GM23338 (cell line): ENCODE results near the gene ACAP1. TPM values are rescaled to one million over a fixed set of nuclear protein-coding genes. Genes with fewer than 3 reads are reported as not detected.

ENCODE experiments used
- ATAC-seq: fragments of 200-7000 bp; cut with Tn5 transposase; 3 replicates; pipeline ENCODE4 v1.9.1; 2020
- DNase-seq: peaks from one replicate; pipeline ENCODE4 v3.0.0-alpha.2; 2015; ENCODE audit warnings: low spot score
- H2AFZ ChIP-seq: fragments of 200-600 bp; sonication (generic); 2 replicates; pipeline ENCODE4 v1.8.0; 2016; ENCODE audit warnings: antibody characterized with exemption, mild to moderate bottlenecking, moderate library complexity
- H3F3A ChIP-seq: fragments of 200-600 bp; sonication (generic); replicated peaks from 2 replicates; pipeline ENCODE4 v1.8.0; 2017; ENCODE audit warnings: antibody characterized with exemption, mixed run types, low read depth
- H3K27ac ChIP-seq: fragments of 200-600 bp; sonication (generic); 2 replicates; pipeline ENCODE4 v1.6.1; 2016; ENCODE audit warnings: low read depth
- H3K27me3 ChIP-seq: fragments of 200-600 bp; sonication (generic); 2 replicates; pipeline ENCODE4 v1.8.0; 2016; ENCODE audit warnings: mild to moderate bottlenecking, mixed run types, moderate library complexity; ENCODE audit not compliant: insufficient read depth
- H3K36me3 ChIP-seq: fragments of 200-600 bp; sonication (generic); 2 replicates; pipeline ENCODE4 v1.8.0; 2016; ENCODE audit warnings: mild to moderate bottlenecking; ENCODE audit not compliant: insufficient read depth
- H3K4me1 ChIP-seq: fragments of 200-600 bp; sonication (generic); 2 replicates; pipeline ENCODE4 v1.8.0; 2016; ENCODE audit warnings: mild to moderate bottlenecking, moderate library complexity; ENCODE audit not compliant: insufficient read depth
- H3K4me2 ChIP-seq: fragments of 200-600 bp; sonication (generic); 2 replicates; pipeline ENCODE4 v1.7.1; 2017; ENCODE audit warnings: mixed run types
- H3K4me3 ChIP-seq: fragments of 200-600 bp; sonication (generic); 2 replicates; pipeline ENCODE4 v1.6.1; 2016; ENCODE audit warnings: mixed run types
- H3K79me2 ChIP-seq: fragments of 200-600 bp; sonication (generic); replicated peaks from 2 replicates; pipeline ENCODE4 v1.8.0; 2017; ENCODE audit warnings: mild to moderate bottlenecking; ENCODE audit not compliant: insufficient read depth
- H3K9me2 ChIP-seq: fragments of 200-600 bp; sonication (generic); 2 replicates; pipeline ENCODE4 v1.8.0; 2017; ENCODE audit not compliant: insufficient read depth
- H4K20me1 ChIP-seq: fragments of 200-600 bp; sonication (generic); replicated peaks from 2 replicates; pipeline ENCODE4 v1.8.0; 2017; ENCODE audit warnings: mild to moderate bottlenecking; ENCODE audit not compliant: insufficient read depth
- H3K27ac Mint-ChIP-seq: 2 replicates; pipeline ENCODE4 v1.8.0; 2020; ENCODE audit warnings: inconsistent platforms, mild to moderate bottlenecking, moderate library complexity, mixed read lengths
- H3K27me3 Mint-ChIP-seq: 3 replicates; pipeline ENCODE4 v1.8.0; 2022; ENCODE audit warnings: low read depth, mild to moderate bottlenecking, moderate library complexity, mixed read lengths, inconsistent platforms; ENCODE audit not compliant: insufficient read depth, poor library complexity
- H3K36me3 Mint-ChIP-seq: 3 replicates; pipeline ENCODE4 v1.8.0; 2021; ENCODE audit warnings: low read depth, mild to moderate bottlenecking, inconsistent platforms, moderate library complexity, mixed read lengths
- H3K4me1 Mint-ChIP-seq: 3 replicates; pipeline ENCODE4 v1.8.0; 2020; ENCODE audit warnings: mild to moderate bottlenecking, inconsistent platforms, mixed read lengths
- H3K4me3 Mint-ChIP-seq: 3 replicates; pipeline ENCODE4 v1.8.0; 2021; ENCODE audit warnings: moderate library complexity, mild to moderate bottlenecking, inconsistent platforms, mixed read lengths
- H3K9me3 Mint-ChIP-seq: 3 replicates; pipeline ENCODE4 v1.8.0; 2020; ENCODE audit warnings: moderate library complexity, mild to moderate bottlenecking, inconsistent platforms, mixed read lengths
- CREB1 ChIP-seq: fragments of 250-450 bp; sonication (Bioruptor Pico); IDR thresholded peaks from 2 replicates; pipeline ENCODE4 v1.5.0; 2020; ENCODE audit warnings: low read depth, mild to moderate bottlenecking, moderate library complexity
- ETS1 ChIP-seq: IDR thresholded peaks from 2 replicates; pipeline ENCODE4 v1.6.1; 2016; ENCODE audit warnings: antibody characterized with exemption
- EZH2 ChIP-seq: fragments of 200-600 bp; sonication (generic); IDR thresholded peaks from one replicate; pipeline ENCODE4 v1.8.0; 2017; ENCODE audit warnings: antibody characterized with exemption, mild to moderate bottlenecking, low read depth; ENCODE audit not compliant: unreplicated experiment
- EZH2phosphoT487 ChIP-seq: fragments of 200-600 bp; sonication (generic); IDR thresholded peaks from one replicate; pipeline ENCODE4 v1.8.1; 2018; ENCODE audit warnings: antibody characterized with exemption; ENCODE audit not compliant: unreplicated experiment
- JUNB ChIP-seq: IDR thresholded peaks from one replicate; pipeline ENCODE4 v1.6.1; 2016; ENCODE audit warnings: antibody characterized with exemption; ENCODE audit not compliant: unreplicated experiment
- NANOG ChIP-seq: IDR thresholded peaks from 2 replicates; pipeline ENCODE4 v1.6.1; 2016; ENCODE audit warnings: antibody characterized with exemption, borderline replicate concordance
- POLR2AphosphoS5 ChIP-seq: IDR thresholded peaks from 2 replicates; pipeline ENCODE4 v1.6.1; 2016; ENCODE audit warnings: antibody characterized with exemption, low read depth
- STAT1 ChIP-seq: IDR thresholded peaks from one replicate; pipeline ENCODE4 v1.6.1; 2016; ENCODE audit warnings: antibody characterized with exemption; ENCODE audit not compliant: unreplicated experiment
- ZNF114 ChIP-seq: fragments of 250-450 bp; sonication (Bioruptor Pico); IDR thresholded peaks from 2 replicates; pipeline ENCODE4 v1.5.0; 2020; ENCODE audit warnings: mild to moderate bottlenecking, moderate library complexity
- ZNF331 ChIP-seq: fragments of 250-450 bp; sonication (Bioruptor Pico); IDR thresholded peaks from 2 replicates; pipeline ENCODE4 v1.5.0; 2020; ENCODE audit warnings: low read depth, mild to moderate bottlenecking, moderate library complexity
- ZNF462 ChIP-seq: fragments of 250-450 bp; sonication (Bioruptor Pico); IDR thresholded peaks from 2 replicates; pipeline ENCODE4 v1.5.0; 2020; ENCODE audit warnings: mild to moderate bottlenecking, moderate library complexity
- polyA plus RNA-seq: library from polyadenylated mRNA; unstranded; fragments of >200 nt; fragmentation: Nextera tagmentation; extraction: Ambion mirVana; gene quantifications from 2 replicates; pipeline ENCODE4 v1.2.1, GENCODE V29; 2016
- total RNA-seq: library from RNA; depleted of rRNA; stranded (reverse); fragments of >200 nt; shearing (Covaris generic); gene quantifications from 2 replicates; pipeline ENCODE4 v1.2.3, GENCODE V29; 2014
- TF ChIP-seq, protein P1 (sequence below): IDR thresholded peaks from one replicate; pipeline ENCODE4 v1.6.1; 2018; ENCODE audit warnings: antibody characterized with exemption; ENCODE audit not compliant: unreplicated experiment
- TF ChIP-seq, protein P2 (sequence below), 2 experiments: fragments of 200-600 bp in 1 of 2; sonication (generic) in 1 of 2; conservative IDR thresholded peaks; 2 replicates each; pipeline versions ENCODE4 v1.5.1 to v1.6.1; 2016 to 2017; ENCODE audit warnings: antibody characterized with exemption in 2 of 2, low read depth in 2 of 2, mild to moderate bottlenecking in 2 of 2, moderate library complexity in 1 of 2

ACAP1 gene
- total and polyA plus RNA-seq, 2 experiments from 2014 or later: 30.7 to 40.1 TPM

DNA sequence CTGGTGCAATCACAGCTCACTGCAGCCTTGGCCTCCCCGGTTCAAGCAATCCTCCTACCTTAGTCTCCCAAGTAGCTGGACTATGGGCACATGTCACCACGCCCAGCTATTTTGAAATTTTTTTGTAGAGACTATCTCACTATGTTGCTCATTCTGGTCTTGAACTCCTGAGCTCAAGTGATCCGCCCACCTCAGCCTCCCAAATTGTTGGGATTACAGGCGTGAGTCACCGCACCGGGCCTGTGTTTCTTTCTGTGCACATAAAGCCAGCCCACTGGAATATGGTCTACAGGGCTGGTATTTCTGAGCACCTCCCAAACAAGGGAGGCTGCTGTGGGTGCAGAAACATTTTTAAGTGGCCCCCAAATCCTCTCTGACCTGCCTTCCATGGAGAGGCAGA is 27.0 kb downstream of the ACAP1 start:
- 0 out of 2 replicates have a peak, but pooled peaks cover 5% of the 10 kb centered on the region for H3F3A ChIP-seq
- Mint-ChIP-seq H3K27me3 (peaks cover 13% of the 10 kb centered on the region), H3K36me3 (no peaks in the 10 kb centered on the region), H3K4me1 (peaks cover 12% of the 10 kb centered on the region), H3K4me3 (no peak overlapping the region), H3K9me3 (no peaks in the 10 kb centered on the region), H3K27ac (no peak overlapping the region)
- TF ChIP-seq STAT1 (no peak), ZNF114 (CRISPR knock-in tag) (no peak), EZH2 (no peak), EZH2phosphoT487 (no peak), ETS1 (no peak), ZNF331 (CRISPR knock-in tag) (no peak), POLR2AphosphoS5 (no peak), JUNB (no peak), ZNF462 (CRISPR knock-in tag) (no peak), NANOG (no peak), CREB1 (no peak)
- TF ChIP-seq, protein P1, sequence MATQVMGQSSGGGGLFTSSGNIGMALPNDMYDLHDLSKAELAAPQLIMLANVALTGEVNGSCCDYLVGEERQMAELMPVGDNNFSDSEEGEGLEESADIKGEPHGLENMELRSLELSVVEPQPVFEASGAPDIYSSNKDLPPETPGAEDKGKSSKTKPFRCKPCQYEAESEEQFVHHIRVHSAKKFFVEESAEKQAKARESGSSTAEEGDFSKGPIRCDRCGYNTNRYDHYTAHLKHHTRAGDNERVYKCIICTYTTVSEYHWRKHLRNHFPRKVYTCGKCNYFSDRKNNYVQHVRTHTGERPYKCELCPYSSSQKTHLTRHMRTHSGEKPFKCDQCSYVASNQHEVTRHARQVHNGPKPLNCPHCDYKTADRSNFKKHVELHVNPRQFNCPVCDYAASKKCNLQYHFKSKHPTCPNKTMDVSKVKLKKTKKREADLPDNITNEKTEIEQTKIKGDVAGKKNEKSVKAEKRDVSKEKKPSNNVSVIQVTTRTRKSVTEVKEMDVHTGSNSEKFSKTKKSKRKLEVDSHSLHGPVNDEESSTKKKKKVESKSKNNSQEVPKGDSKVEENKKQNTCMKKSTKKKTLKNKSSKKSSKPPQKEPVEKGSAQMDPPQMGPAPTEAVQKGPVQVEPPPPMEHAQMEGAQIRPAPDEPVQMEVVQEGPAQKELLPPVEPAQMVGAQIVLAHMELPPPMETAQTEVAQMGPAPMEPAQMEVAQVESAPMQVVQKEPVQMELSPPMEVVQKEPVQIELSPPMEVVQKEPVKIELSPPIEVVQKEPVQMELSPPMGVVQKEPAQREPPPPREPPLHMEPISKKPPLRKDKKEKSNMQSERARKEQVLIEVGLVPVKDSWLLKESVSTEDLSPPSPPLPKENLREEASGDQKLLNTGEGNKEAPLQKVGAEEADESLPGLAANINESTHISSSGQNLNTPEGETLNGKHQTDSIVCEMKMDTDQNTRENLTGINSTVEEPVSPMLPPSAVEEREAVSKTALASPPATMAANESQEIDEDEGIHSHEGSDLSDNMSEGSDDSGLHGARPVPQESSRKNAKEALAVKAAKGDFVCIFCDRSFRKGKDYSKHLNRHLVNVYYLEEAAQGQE: no peak
- TF ChIP-seq, protein P2, sequence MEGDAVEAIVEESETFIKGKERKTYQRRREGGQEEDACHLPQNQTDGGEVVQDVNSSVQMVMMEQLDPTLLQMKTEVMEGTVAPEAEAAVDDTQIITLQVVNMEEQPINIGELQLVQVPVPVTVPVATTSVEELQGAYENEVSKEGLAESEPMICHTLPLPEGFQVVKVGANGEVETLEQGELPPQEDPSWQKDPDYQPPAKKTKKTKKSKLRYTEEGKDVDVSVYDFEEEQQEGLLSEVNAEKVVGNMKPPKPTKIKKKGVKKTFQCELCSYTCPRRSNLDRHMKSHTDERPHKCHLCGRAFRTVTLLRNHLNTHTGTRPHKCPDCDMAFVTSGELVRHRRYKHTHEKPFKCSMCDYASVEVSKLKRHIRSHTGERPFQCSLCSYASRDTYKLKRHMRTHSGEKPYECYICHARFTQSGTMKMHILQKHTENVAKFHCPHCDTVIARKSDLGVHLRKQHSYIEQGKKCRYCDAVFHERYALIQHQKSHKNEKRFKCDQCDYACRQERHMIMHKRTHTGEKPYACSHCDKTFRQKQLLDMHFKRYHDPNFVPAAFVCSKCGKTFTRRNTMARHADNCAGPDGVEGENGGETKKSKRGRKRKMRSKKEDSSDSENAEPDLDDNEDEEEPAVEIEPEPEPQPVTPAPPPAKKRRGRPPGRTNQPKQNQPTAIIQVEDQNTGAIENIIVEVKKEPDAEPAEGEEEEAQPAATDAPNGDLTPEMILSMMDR (conservative IDR thresholded peaks at IDR 0.05; ENCODE audit: low read depth in 2 of 2): no peak
- DNase-seq: no peak
- no peaks in the 10 kb centered on the region for H3K36me3 ChIP-seq
- H3K4me3 ChIP-seq: no peak overlapping the region
- H3K9me2 ChIP-seq: no peaks in the 10 kb centered on the region
- peaks cover 16% of the 10 kb centered on the region for H3K4me1 ChIP-seq
- H3K4me2 ChIP-seq: no peak overlapping the region
- ATAC-seq: no peak
- no peak overlapping the region for H2AFZ ChIP-seq
- no peak overlapping the region for H3K27ac ChIP-seq
- H4K20me1 ChIP-seq: no peaks in the 10 kb centered on the region
- no peaks in the 10 kb centered on the region for H3K79me2 ChIP-seq
- no peaks in the 10 kb centered on the region for H3K27me3 ChIP-seq
